HCT116 (cell line): ENCODE results near the gene DRD3. TPM values are rescaled to one million over a fixed set of nuclear protein-coding genes. Genes with fewer than 3 reads are reported as not detected.

Experiments
- ATAC-seq: fragments of 200-7000 bp; cut with Tn5 transposase; 2 replicates; pipeline ENCODE4 v1.9.1; 2020; ENCODE audit warnings: mild to moderate bottlenecking, moderate library complexity
- BruUV-seq: library from RNA; stranded (reverse); fragments of 400-500 nt; replicated peaks from 2 replicates; lab custom pipeline; 2021; lab: Mats Ljungman, UMichigan
- CTCF ChIA-PET: fragments of 300-600 bp; sonication (Branson Sonifier 250); formaldehyde crosslinking; loops from one replicate; lab custom pipeline; 2021; ENCODE audit warnings: antibody characterized with exemption; lab: Charles Lee
- POLR2A ChIA-PET: fragments of 300-600, 350-600 bp; sonication (Branson Sonifier 250); formaldehyde crosslinking; loops from one replicate; lab custom pipeline; 2021; ENCODE audit warnings: antibody characterized with exemption; lab: Charles Lee
- RAD21 ChIA-PET, 2 experiments: fragments of 300-600 bp; sonication (Branson Sonifier 250); formaldehyde crosslinking; loops; one replicate each; lab custom pipeline; 2023; ENCODE audit warnings: low total read pairs in 2 of 2; ENCODE audit not compliant: uncharacterized antibody in 2 of 2, unreplicated experiment in 2 of 2, low non-redundant PET in 1 of 2; lab: Charles Lee
- DNase-seq: peaks from one replicate; pipeline ENCODE4 v3.0.0-alpha.2; 2010; ENCODE audit warnings: low read depth, low spot score
- H2AFZ ChIP-seq: fragments of 200-600 bp; shearing (Covaris generic), sonication (generic); 2 replicates; pipeline ENCODE4 v1.6.1; 2017; ENCODE audit warnings: low read depth, mixed run types, mixed read lengths, antibody characterized with exemption, low read length; ENCODE audit not compliant: poor library complexity, severe bottlenecking
- H3K27ac ChIP-seq: 2 replicates; pipeline ENCODE4 v1.5.1; 2012; ENCODE audit warnings: low read depth, low read length
- H3K27me3 ChIP-seq: fragments of 200-600 bp; sonication (generic); 2 replicates; pipeline ENCODE4 v1.6.1; 2016; ENCODE audit warnings: mixed run types, low read length, mixed read lengths; ENCODE audit not compliant: insufficient read depth
- H3K36me3 ChIP-seq, 2 experiments: fragments of 200-500 bp in 1 of 2; fragments of 200-600 bp in 1 of 2; sonication (Bioruptor generic) in 1 of 2; sonication (generic) in 1 of 2; 2 replicates each; pipeline versions ENCODE4 v1.5.1 to v1.6.1; 2014 to 2016; ENCODE audit warnings: low read length in 2 of 2, inconsistent platforms in 1 of 2, mixed read lengths in 1 of 2, mixed run types in 1 of 2; ENCODE audit not compliant: insufficient read depth in 2 of 2, control insufficient read depth in 1 of 2
- H3K4me1 ChIP-seq, 2 experiments: fragments of 200-600 bp in 1 of 2; sonication (generic) in 1 of 2; 2 replicates each; pipeline versions ENCODE4 v1.5.1 to v1.6.1; 2012 to 2017; ENCODE audit warnings: low read length in 2 of 2, inconsistent platforms in 1 of 2, mild to moderate bottlenecking in 1 of 2, mixed read lengths in 1 of 2, mixed run types in 1 of 2, moderate library complexity in 1 of 2; ENCODE audit not compliant: insufficient read depth in 2 of 2, control insufficient read depth in 1 of 2
- H3K4me2 ChIP-seq: fragments of 200-600 bp; sonication (generic); 2 replicates; pipeline ENCODE4 v1.6.1; 2017; ENCODE audit warnings: mixed run types, low read length, mixed read lengths
- H3K4me3 ChIP-seq, 2 experiments: fragments of 200-600 bp in 1 of 2; sonication (generic) in 1 of 2; replicated peaks in 1 of 2; 2 replicates each; pipeline ENCODE4 v1.5.1; 2011 to 2016; ENCODE audit warnings: low read length in 2 of 2, control low read depth in 1 of 2, low read depth in 1 of 2, mild to moderate bottlenecking in 1 of 2, mixed read lengths in 1 of 2, mixed run types in 1 of 2
- H3K79me2 ChIP-seq: fragments of 200-600 bp; sonication (generic); 2 replicates; pipeline ENCODE4 v1.6.1; 2017; ENCODE audit warnings: mild to moderate bottlenecking, mixed run types, low read length, moderate library complexity, mixed read lengths; ENCODE audit not compliant: insufficient read depth
- H3K9ac ChIP-seq: fragments of 200-600 bp; sonication (generic); 2 replicates; pipeline ENCODE4 v1.6.1; 2016; ENCODE audit warnings: low read length, mixed read lengths
- H3K9me2 ChIP-seq: fragments of 200-600 bp; sonication (generic), shearing (Covaris generic); 2 replicates; pipeline ENCODE4 v1.6.1; 2017; ENCODE audit warnings: mixed run types, mild to moderate bottlenecking, moderate library complexity; ENCODE audit not compliant: insufficient read depth
- H3K9me3 ChIP-seq, 2 experiments: fragments of 200-500 bp in 1 of 2; fragments of 200-600 bp in 1 of 2; sonication (Bioruptor generic) in 1 of 2; sonication (generic) in 1 of 2; 2 replicates each; pipeline ENCODE4 v1.6.1; 2014 to 2017; ENCODE audit warnings: low read length in 2 of 2, mixed read lengths in 2 of 2, inconsistent platforms in 1 of 2, low read depth in 1 of 2, mild to moderate bottlenecking in 1 of 2, mixed run types in 1 of 2, moderate library complexity in 1 of 2; ENCODE audit not compliant: control insufficient read depth in 1 of 2, insufficient read depth in 1 of 2
- H4K20me1 ChIP-seq: fragments of 200-600 bp; sonication (generic), shearing (Covaris generic); 2 replicates; pipeline ENCODE4 v1.6.1; 2017; ENCODE audit warnings: mixed run types, mild to moderate bottlenecking, moderate library complexity; ENCODE audit not compliant: insufficient read depth
- CBX3 ChIP-seq: IDR thresholded peaks from 2 replicates; pipeline ENCODE4 v1.6.1; 2012; ENCODE audit warnings: low read depth
- CEBPB ChIP-seq: IDR thresholded peaks from 2 replicates; pipeline ENCODE4 v1.6.1; 2012; ENCODE audit warnings: low read depth
- ELF1 ChIP-seq: IDR thresholded peaks from 2 replicates; pipeline ENCODE4 v1.6.1; 2012; ENCODE audit warnings: low read depth, borderline replicate concordance
- EZH2 ChIP-seq: fragments of 200-600 bp; sonication (generic); IDR thresholded peaks from 2 replicates; pipeline ENCODE4 v1.6.1; 2017; ENCODE audit warnings: antibody characterized with exemption, mixed run types
- EZH2phosphoT487 ChIP-seq: fragments of 200-600 bp; IDR thresholded peaks from 2 replicates; pipeline ENCODE4 v1.6.1; 2018; ENCODE audit warnings: antibody characterized with exemption, borderline replicate concordance
- JUND ChIP-seq: IDR thresholded peaks from 2 replicates; pipeline ENCODE4 v1.6.1; 2012
- POLR2A ChIP-seq: IDR thresholded peaks from 2 replicates; pipeline ENCODE4 v1.7.0; 2011; ENCODE audit warnings: borderline replicate concordance; ENCODE audit not compliant: insufficient read depth, insufficient read length; ENCODE audit errors: extremely low read depth
- RAD21 ChIP-seq: IDR thresholded peaks from 2 replicates; pipeline ENCODE4 v1.6.1; 2012; ENCODE audit warnings: low read depth, mild to moderate bottlenecking
- SIN3A ChIP-seq: IDR thresholded peaks from 2 replicates; pipeline ENCODE4 v1.6.1; 2012; ENCODE audit warnings: low read depth
- SRF ChIP-seq: IDR thresholded peaks from 2 replicates; pipeline ENCODE4 v1.6.1; 2012; ENCODE audit warnings: low read depth
- TCF7L2 ChIP-seq: IDR thresholded peaks from 2 replicates; pipeline ENCODE4 v1.7.0; 2011; ENCODE audit warnings: borderline replicate concordance, inconsistent platforms; ENCODE audit not compliant: insufficient read depth, insufficient read length; ENCODE audit errors: extremely low read depth
- ZNF274 ChIP-seq: fragments of 200-500 bp; sonication (Bioruptor generic); IDR thresholded peaks from 2 replicates; pipeline ENCODE4 v1.6.1; 2014; ENCODE audit warnings: mild to moderate bottlenecking, low read depth, low read length, inconsistent platforms
- intact Hi-C: fragments of 100-400 bp; cut with micrococcal nuclease; formaldehyde crosslinking; loops from 2 replicates; pipeline ENCODE4 v1.10.0; 2022
- total RNA-seq: library from RNA; stranded (reverse); gene quantifications from one replicate; pipeline ENCODE4 v1.2.1, GENCODE V29; 2021; ENCODE audit not compliant: unreplicated experiment
- TF ChIP-seq, protein P1 (sequence below): IDR thresholded peaks from 2 replicates; pipeline ENCODE4 v1.6.1; 2011; ENCODE audit warnings: mild to moderate bottlenecking, low read length, moderate library complexity; ENCODE audit not compliant: insufficient replicate concordance; ENCODE audit errors: extremely low read depth
- TF ChIP-seq, protein P2 (sequence below): IDR thresholded peaks from 2 replicates; pipeline ENCODE4 v1.6.1; 2012
- TF ChIP-seq, protein P3 (sequence below): IDR thresholded peaks from 2 replicates; pipeline ENCODE4 v1.6.1; 2012

Gene DRD3
- total RNA-seq, 1 experiment from 2014 or later, result not detected

DNA sequence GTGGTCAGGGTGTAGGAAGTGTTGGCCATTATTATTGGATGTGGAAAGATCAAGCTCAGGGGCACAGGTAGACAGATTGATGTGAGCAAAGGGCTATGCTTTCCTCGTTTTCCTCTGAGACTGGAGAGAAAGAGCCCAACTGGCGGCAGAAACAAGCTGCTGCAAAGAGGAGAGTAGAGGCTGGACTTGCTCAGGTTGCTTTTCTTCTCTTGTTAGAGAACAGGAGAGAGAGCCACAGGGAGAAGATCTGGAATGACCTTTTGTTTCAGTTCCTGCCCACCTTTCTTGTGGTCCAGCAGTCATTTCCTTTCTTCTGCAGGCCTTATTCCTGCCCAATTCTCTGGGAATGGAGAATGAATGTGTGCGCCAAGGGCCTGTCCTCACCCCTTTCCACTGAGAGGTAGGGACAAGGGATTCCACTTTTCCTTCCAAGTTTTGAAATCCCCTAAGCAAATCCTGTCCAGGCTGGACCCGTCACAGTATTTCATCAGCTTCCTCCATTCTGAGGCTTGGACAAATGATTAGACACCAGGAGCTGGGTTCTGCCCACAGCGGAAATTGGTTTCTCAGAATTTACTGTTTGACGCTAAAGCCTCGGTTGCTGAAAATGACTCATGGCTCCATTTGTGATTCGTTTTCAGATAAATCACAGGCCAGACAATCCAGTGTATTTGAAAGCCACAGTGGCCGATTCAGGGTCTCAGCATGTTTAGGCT lies 42.5 kb upstream of the DRD3 start:
- ATAC-seq (no peak), DNase-seq (no peak)
- peaks cover 9% of the 10 kb centered on the region; the same call in 1 of the 2 replicates for H3K27me3 ChIP-seq
- H4K20me1 ChIP-seq, result no peaks in the 10 kb centered on the region
- TF ChIP-seq ELF1, result no peak
- TF ChIP-seq RAD21, result no peak
- no peak for TF ChIP-seq SIN3A
- no peak for TF ChIP-seq CEBPB
- TF ChIP-seq, protein P1, sequence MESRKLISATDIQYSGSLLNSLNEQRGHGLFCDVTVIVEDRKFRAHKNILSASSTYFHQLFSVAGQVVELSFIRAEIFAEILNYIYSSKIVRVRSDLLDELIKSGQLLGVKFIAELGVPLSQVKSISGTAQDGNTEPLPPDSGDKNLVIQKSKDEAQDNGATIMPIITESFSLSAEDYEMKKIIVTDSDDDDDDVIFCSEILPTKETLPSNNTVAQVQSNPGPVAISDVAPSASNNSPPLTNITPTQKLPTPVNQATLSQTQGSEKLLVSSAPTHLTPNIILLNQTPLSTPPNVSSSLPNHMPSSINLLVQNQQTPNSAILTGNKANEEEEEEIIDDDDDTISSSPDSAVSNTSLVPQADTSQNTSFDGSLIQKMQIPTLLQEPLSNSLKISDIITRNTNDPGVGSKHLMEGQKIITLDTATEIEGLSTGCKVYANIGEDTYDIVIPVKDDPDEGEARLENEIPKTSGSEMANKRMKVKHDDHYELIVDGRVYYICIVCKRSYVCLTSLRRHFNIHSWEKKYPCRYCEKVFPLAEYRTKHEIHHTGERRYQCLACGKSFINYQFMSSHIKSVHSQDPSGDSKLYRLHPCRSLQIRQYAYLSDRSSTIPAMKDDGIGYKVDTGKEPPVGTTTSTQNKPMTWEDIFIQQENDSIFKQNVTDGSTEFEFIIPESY, result no peak
- no peak for TF ChIP-seq CBX3
- TF ChIP-seq, protein P2, sequence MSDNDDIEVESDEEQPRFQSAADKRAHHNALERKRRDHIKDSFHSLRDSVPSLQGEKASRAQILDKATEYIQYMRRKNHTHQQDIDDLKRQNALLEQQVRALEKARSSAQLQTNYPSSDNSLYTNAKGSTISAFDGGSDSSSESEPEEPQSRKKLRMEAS, result no peak
- TF ChIP-seq ZNF274, result no peak
- TF ChIP-seq JUND, result no peak
- TF ChIP-seq, protein P3, sequence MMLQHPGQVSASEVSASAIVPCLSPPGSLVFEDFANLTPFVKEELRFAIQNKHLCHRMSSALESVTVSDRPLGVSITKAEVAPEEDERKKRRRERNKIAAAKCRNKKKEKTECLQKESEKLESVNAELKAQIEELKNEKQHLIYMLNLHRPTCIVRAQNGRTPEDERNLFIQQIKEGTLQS, result no peak
- no peak for TF ChIP-seq TCF7L2
- TF ChIP-seq POLR2A, result no peak
- TF ChIP-seq SRF, result no peak
- TF ChIP-seq EZH2, result no peak
- no peak for TF ChIP-seq EZH2phosphoT487
- no peaks in the 10 kb centered on the region for H3K36me3 ChIP-seq
- no peaks in the 10 kb centered on the region for H3K4me1 ChIP-seq
- ChIA-PET POLR2A (no interaction called here), CTCF (no interaction called here), RAD21 (no interaction called here)
- H2AFZ ChIP-seq, result no peak overlapping the region
- intact Hi-C loops, result no loop called here
- H3K4me2 ChIP-seq, result no peak overlapping the region
- H3K79me2 ChIP-seq, result no peaks in the 10 kb centered on the region
- H3K9ac ChIP-seq, result no peak overlapping the region
- no TSS peak for BruUV-seq
- H3K9me2 ChIP-seq, result no peaks in the 10 kb centered on the region; the same call in 1 of the 2 replicates
- H3K4me3 ChIP-seq, result no peak overlapping the region
- H3K9me3 ChIP-seq, result peaks cover 0 to 17% of the 10 kb centered on the region in 2 experiments; a peak in 1 of 4 replicates
- H3K27ac ChIP-seq, result no peak overlapping the region
